Endothelial cell (in vitro differentiated cells): ENCODE measurements around the gene CEP19. TPM values are rescaled to one million over a fixed set of nuclear protein-coding genes. Genes with fewer than 3 reads are reported as not detected.
A peak's percentile ranks its signal among the peaks of the same experiment; 100 is the strongest.
"Not testable (repeated sequence)": the region's sequence is repeated elsewhere in the genome, so short reads cannot be mapped to it uniquely, and the experiment has no call there.

ENCODE experiments used
- DNase-seq: peaks from one replicate; pipeline ENCODE4 v3.0.0; 2021; ENCODE audit warnings: low spot score
- H3K27ac Mint-ChIP-seq: one replicate; pipeline ENCODE4 v1.8.0; 2021; ENCODE audit warnings: mixed read lengths, inconsistent platforms; ENCODE audit not compliant: unreplicated experiment
- H3K27me3 Mint-ChIP-seq: one replicate; pipeline ENCODE4 v1.8.0; 2021; ENCODE audit warnings: mild to moderate bottlenecking, moderate library complexity, mixed read lengths, inconsistent platforms; ENCODE audit not compliant: unreplicated experiment
- H3K36me3 Mint-ChIP-seq: one replicate; pipeline ENCODE4 v1.8.0; 2021; ENCODE audit warnings: mild to moderate bottlenecking, low read depth, mixed read lengths, inconsistent platforms; ENCODE audit not compliant: unreplicated experiment
- H3K4me1 Mint-ChIP-seq: one replicate; pipeline ENCODE4 v1.8.0; 2021; ENCODE audit warnings: mild to moderate bottlenecking, mixed read lengths, inconsistent platforms; ENCODE audit not compliant: unreplicated experiment
- H3K4me3 Mint-ChIP-seq: one replicate; pipeline ENCODE4 v1.8.0; 2021; ENCODE audit warnings: mild to moderate bottlenecking, mixed read lengths, inconsistent platforms; ENCODE audit not compliant: unreplicated experiment
- H3K9me3 Mint-ChIP-seq: one replicate; pipeline ENCODE4 v1.8.0; 2021; ENCODE audit warnings: mixed read lengths, inconsistent platforms; ENCODE audit not compliant: unreplicated experiment
- CTCF ChIP-seq: fragments of 200-600 bp; sonication (generic); IDR thresholded peaks from one replicate; pipeline ENCODE4 v1.5.0; 2021; ENCODE audit warnings: antibody characterized with exemption; ENCODE audit not compliant: unreplicated experiment
- total RNA-seq: library from RNA; stranded (reverse); fragmentation: NEBNext Ultra II Directional; extraction: Animal tissue kit (Norgen Biotek cat#: 25700); gene quantifications from one replicate; pipeline ENCODE4 v1.2.1, GENCODE V29; 2021; ENCODE audit not compliant: unreplicated experiment

Gene CEP19
- total RNA-seq, 1 donor from 2014 or later: 6.0 TPM

GRCh38 chr3:196726788-196727675, 15.0 kb upstream of the CEP19 start:
- H3K36me3 Mint-ChIP-seq: peaks cover 10% of the 10 kb centered on the region
- TF ChIP-seq CTCF: no peak
- no peaks in the 10 kb centered on the region for H3K27me3 Mint-ChIP-seq
- no peaks in the 10 kb centered on the region for H3K9me3 Mint-ChIP-seq
- H3K4me1 Mint-ChIP-seq: no peaks in the 10 kb centered on the region
- no peak for DNase-seq
- H3K27ac Mint-ChIP-seq: no peak overlapping the region
- H3K4me3 Mint-ChIP-seq: no peak overlapping the region

- no peak for DNase-seq
- Mint-ChIP-seq H3K36me3 (peaks cover 27% of the 10 kb centered on the region), H3K9me3 (peaks cover 4% of the 10 kb centered on the region), H3K27me3 (no peaks in the 10 kb centered on the region), H3K27ac (no peak overlapping the region), H3K4me1 (no peaks in the 10 kb centered on the region), H3K4me3 (peak overlapping the region; percentile 48)
- no peak for TF ChIP-seq CTCF
These were observed 9.0 kb upstream of the CEP19 start for GRCh38 chr3:196721097-196721496.

GRCh38 chr3:196717162-196717561, 5.1 kb upstream of the CEP19 start:
- H3K27me3 Mint-ChIP-seq, H3K4me3 Mint-ChIP-seq, H3K27ac Mint-ChIP-seq, DNase-seq, H3K9me3 Mint-ChIP-seq, H3K4me1 Mint-ChIP-seq: not testable (repeated sequence)
- H3K36me3 Mint-ChIP-seq: peaks cover 20% of the 10 kb centered on the region

- H3K27me3 Mint-ChIP-seq: peaks cover 3% of the 10 kb centered on the region
- DNase-seq: no peak
- H3K36me3 Mint-ChIP-seq: peaks cover 4% of the 10 kb centered on the region
- H3K4me1 Mint-ChIP-seq: peaks cover 25% of the 10 kb centered on the region
- TF ChIP-seq CTCF: no peak
- peak overlapping the region; percentile 64 for H3K27ac Mint-ChIP-seq
- peak overlapping the region; percentile 90 for H3K4me3 Mint-ChIP-seq
- no peaks in the 10 kb centered on the region for H3K9me3 Mint-ChIP-seq
These were observed 714 bp upstream of the CEP19 start for GRCh38 chr3:196712514-196713413.

GRCh38 chr3:196708467-196708866, 3.6 kb downstream of the CEP19 start:
- no peak for DNase-seq
- peaks cover 3% of the 10 kb centered on the region for H3K27me3 Mint-ChIP-seq
- TF ChIP-seq CTCF: no peak

More at GRCh38 chr3:196708467-196708866, 3.6 kb downstream of the CEP19 start:
- H3K27ac Mint-ChIP-seq: no peak overlapping the region
- H3K9me3 Mint-ChIP-seq: no peaks in the 10 kb centered on the region
- peaks cover 36% of the 10 kb centered on the region for H3K4me1 Mint-ChIP-seq
- H3K4me3 Mint-ChIP-seq: no peak overlapping the region
- H3K36me3 Mint-ChIP-seq: peaks cover 4% of the 10 kb centered on the region
